Stomach (tissue), 4 donors: ENCODE results near the gene DLG2.

Experiments
- POLR2A ChIP-seq, 4 donors: fragments of 450-650 bp; IDR thresholded peaks; one replicate each; pipeline ENCODE4 v1.6.1; 2016; ENCODE audit warnings: antibody characterized with exemption in 4 of 4, control low read depth in 2 of 4, mild to moderate bottlenecking in 1 of 4, moderate library complexity in 1 of 4
- POLR2AphosphoS5 ChIP-seq, 3 donors: sonication (generic); formaldehyde crosslinking; IDR thresholded peaks; one replicate each; pipeline ENCODE4 v1.6.1; 2016; ENCODE audit warnings: antibody characterized with exemption in 3 of 3

DNA sequence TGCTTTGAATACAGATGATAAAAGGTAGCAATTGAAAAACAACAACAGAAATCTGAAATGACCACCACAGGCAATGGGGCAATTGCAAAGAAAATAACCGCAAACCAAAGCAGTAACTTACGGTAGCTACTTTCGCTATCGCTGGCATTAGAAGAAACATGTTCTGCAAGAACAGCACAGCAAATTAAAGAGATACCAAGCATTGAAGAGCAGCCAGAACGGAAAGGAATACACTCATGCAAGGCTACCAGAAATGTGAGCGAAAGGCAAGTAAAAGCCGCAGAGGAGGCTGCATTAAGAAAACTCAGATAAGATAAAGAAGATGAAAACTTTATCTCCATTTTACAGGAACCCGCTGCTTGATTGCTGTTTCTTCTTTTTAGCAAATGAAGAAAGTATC is 2146.9 kb downstream of the DLG2 start:
- TF ChIP-seq POLR2AphosphoS5 (IDR thresholded peaks at IDR 0.05) (no peak), POLR2A (IDR thresholded peaks at IDR 0.05) (no peak)
